Measurements from ENCODE around the gene PAQR9. TPM values are rescaled to one million over a fixed set of nuclear protein-coding genes. Genes with fewer than 3 reads are reported as not detected.

Gene PAQR9
- total and polyA plus RNA-seq, 2 donors (not counting 1 experiment from before 2014, with no cell fraction given), result not detected

DNA sequence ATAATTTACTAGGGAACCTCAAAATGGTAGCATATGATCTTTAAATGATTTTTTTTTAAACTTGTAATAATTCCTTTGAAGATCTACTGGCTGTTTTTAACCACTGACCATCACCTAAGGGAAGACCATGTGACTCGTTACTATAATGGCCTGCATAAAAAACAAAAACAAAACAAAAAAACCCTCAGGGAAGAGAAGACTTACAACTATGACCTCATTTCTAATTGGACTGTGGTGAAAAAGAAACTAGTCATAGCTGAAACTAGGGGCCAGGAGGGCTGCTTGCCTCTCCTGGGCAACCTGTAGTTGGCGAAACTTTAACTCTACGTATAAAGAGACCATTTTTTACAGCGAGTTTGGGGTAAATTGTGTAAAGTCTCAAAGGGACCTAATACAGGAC lies 23.0 kb downstream of the PAQR9 start:
- Mint-ChIP-seq H3K4me3 (no peak overlapping the region), H3K27me3 (peaks cover 17% of the 10 kb centered on the region), H3K9me3 (ENCODE audit: insufficient read depth) (no peaks in the 10 kb centered on the region), H3K27ac (no peak overlapping the region), H3K4me1 (peaks cover 4% of the 10 kb centered on the region)
- Histone ChIP-seq H3K27ac (ENCODE audit: low read length in 2 of 2) (no peak overlapping the region), H3K4me2 (replicated peaks; ENCODE audit: low read depth, low read length, poor library complexity, severe bottlenecking) (no peak overlapping the region), H3K4me1 (ENCODE audit: control insufficient read depth in 2 of 2, insufficient read depth in 2 of 2, low read length in 2 of 2) (no peaks in the 10 kb centered on the region), H3K27me3 (replicated peaks in 1 of 4; ENCODE audit: control extremely low read depth in 1 of 4, control insufficient read depth in 3 of 4, insufficient read depth in 4 of 4, low read length in 3 of 4) (peaks cover 0 to 2% (median 0%) of the 10 kb centered on the region in 4 experiments), H3K36me3 (replicated peaks in 1 of 2; ENCODE audit: control extremely low read depth in 1 of 2, control insufficient read depth in 1 of 2, extremely low read depth in 1 of 2, insufficient read depth in 2 of 2, low read length in 1 of 2) (no peaks in the 10 kb centered on the region), H3K9me3 (ENCODE audit: control extremely low read depth in 1 of 3, control insufficient read depth in 2 of 3, insufficient read depth in 1 of 3, low read length in 2 of 3) (no peaks in the 10 kb centered on the region), H2AFZ (ENCODE audit: insufficient read depth, low read depth, low read length, poor library complexity, severe bottlenecking) (no peak overlapping the region), H3K79me2 (ENCODE audit: control insufficient read depth, insufficient read depth, low read length) (no peaks in the 10 kb centered on the region), H4K20me1 (ENCODE audit: control insufficient read depth, insufficient read depth, low read length, poor library complexity, severe bottlenecking) (no peaks in the 10 kb centered on the region), H3K4me3 (ENCODE audit: control extremely low read depth in 1 of 5, extremely low read depth in 1 of 5, insufficient read depth in 1 of 5, low read depth in 2 of 5, low read length in 4 of 5) (no peak overlapping the region), H3K9ac (ENCODE audit: low read length) (no peak overlapping the region)
- ChIA-PET CTCF (no interaction called here), POLR2A (no interaction called here)
- no peak for TF ChIP-seq EZH2 (IDR thresholded peaks at IDR 0.05; ENCODE audit: borderline replicate concordance, insufficient read depth, low read depth, low read length, poor library complexity, severe bottlenecking)
- TF ChIP-seq, protein P1, sequence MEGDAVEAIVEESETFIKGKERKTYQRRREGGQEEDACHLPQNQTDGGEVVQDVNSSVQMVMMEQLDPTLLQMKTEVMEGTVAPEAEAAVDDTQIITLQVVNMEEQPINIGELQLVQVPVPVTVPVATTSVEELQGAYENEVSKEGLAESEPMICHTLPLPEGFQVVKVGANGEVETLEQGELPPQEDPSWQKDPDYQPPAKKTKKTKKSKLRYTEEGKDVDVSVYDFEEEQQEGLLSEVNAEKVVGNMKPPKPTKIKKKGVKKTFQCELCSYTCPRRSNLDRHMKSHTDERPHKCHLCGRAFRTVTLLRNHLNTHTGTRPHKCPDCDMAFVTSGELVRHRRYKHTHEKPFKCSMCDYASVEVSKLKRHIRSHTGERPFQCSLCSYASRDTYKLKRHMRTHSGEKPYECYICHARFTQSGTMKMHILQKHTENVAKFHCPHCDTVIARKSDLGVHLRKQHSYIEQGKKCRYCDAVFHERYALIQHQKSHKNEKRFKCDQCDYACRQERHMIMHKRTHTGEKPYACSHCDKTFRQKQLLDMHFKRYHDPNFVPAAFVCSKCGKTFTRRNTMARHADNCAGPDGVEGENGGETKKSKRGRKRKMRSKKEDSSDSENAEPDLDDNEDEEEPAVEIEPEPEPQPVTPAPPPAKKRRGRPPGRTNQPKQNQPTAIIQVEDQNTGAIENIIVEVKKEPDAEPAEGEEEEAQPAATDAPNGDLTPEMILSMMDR (IDR thresholded peaks at IDR 0.05), result no peak
- DNase-seq (no peak), ATAC-seq (ENCODE audit: low read depth) (no peak)
- WGBS (ENCODE audit: insufficient coverage), result 50% methylated on average over 2 of the region's 4 CpGs
- intact Hi-C loops (cut with micrococcal nuclease), result no loop called here

DNA sequence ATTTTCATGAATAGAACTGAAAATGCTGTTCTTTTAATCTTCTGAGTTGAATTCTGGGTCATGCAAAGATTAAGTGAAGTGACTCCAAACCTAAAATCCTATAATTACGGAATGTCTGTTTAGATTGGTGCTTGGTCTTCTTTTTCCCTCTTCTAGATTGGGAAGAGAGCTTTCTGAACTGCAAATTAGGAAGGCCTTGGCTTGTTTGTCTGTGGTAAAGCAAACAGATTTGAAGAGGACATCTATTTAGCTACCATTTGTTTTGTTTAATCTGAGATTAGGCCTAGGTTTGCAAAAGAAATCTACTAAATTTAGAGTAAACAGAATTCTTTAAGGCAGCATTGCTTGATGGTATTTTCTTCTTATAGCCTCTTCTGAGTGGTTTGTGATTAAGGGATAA lies 23.5 kb downstream of the PAQR9 start:
- no peaks in the 10 kb centered on the region for H3K79me2 ChIP-seq (ENCODE audit: control insufficient read depth, insufficient read depth, low read length)
- Mint-ChIP-seq H3K27me3 (peaks cover 15% of the 10 kb centered on the region), H3K27ac (no peak overlapping the region), H3K4me3 (no peak overlapping the region), H3K4me1 (peaks cover 4% of the 10 kb centered on the region), H3K9me3 (ENCODE audit: insufficient read depth) (no peaks in the 10 kb centered on the region)
- H3K36me3 ChIP-seq (replicated peaks in 1 of 2; ENCODE audit: control extremely low read depth in 1 of 2, control insufficient read depth in 1 of 2, extremely low read depth in 1 of 2, insufficient read depth in 2 of 2, low read length in 1 of 2), result no peaks in the 10 kb centered on the region
- no peak for DNase-seq
- intact Hi-C loops (cut with micrococcal nuclease), result no loop called here
- TF ChIP-seq EZH2 (IDR thresholded peaks at IDR 0.05; ENCODE audit: borderline replicate concordance, insufficient read depth, low read depth, low read length, poor library complexity, severe bottlenecking), result no peak
- TF ChIP-seq, protein P1 (IDR thresholded peaks at IDR 0.05), result no peak
- no peaks in the 10 kb centered on the region for H3K27me3 ChIP-seq (replicated peaks in 1 of 4; ENCODE audit: control extremely low read depth in 1 of 4, control insufficient read depth in 3 of 4, insufficient read depth in 4 of 4, low read length in 3 of 4)
- ATAC-seq (ENCODE audit: low read depth), result no peak
- no peak overlapping the region for H3K27ac ChIP-seq (ENCODE audit: low read length in 2 of 2)
- no peaks in the 10 kb centered on the region for H4K20me1 ChIP-seq (ENCODE audit: control insufficient read depth, insufficient read depth, low read length, poor library complexity, severe bottlenecking)
- H2AFZ ChIP-seq (ENCODE audit: insufficient read depth, low read depth, low read length, poor library complexity, severe bottlenecking), result no peak overlapping the region
- WGBS (ENCODE audit: insufficient coverage), result no CpG with 5 or more reads among the region's 1 CpG
- H3K9ac ChIP-seq (ENCODE audit: low read length), result no peak overlapping the region
- H3K9me3 ChIP-seq (ENCODE audit: control extremely low read depth in 1 of 3, control insufficient read depth in 2 of 3, insufficient read depth in 1 of 3, low read length in 2 of 3), result no peaks in the 10 kb centered on the region
- ChIA-PET CTCF (no interaction called here), POLR2A (no interaction called here)
- no peak overlapping the region for H3K4me2 ChIP-seq (replicated peaks; ENCODE audit: low read depth, low read length, poor library complexity, severe bottlenecking)
- no peak overlapping the region for H3K4me3 ChIP-seq (ENCODE audit: control extremely low read depth in 1 of 5, extremely low read depth in 1 of 5, insufficient read depth in 1 of 5, low read depth in 2 of 5, low read length in 4 of 5)
- H3K4me1 ChIP-seq (ENCODE audit: control insufficient read depth in 2 of 2, insufficient read depth in 2 of 2, low read length in 2 of 2), result no peaks in the 10 kb centered on the region

Measured in B cell (primary cell).